Heart left ventricle (tissue), 16 donors: Measurements from ENCODE around the gene DNAJB4. TPM values are rescaled to one million over a fixed set of nuclear protein-coding genes. Genes with fewer than 3 reads are reported as not detected.
"Not testable (repeated sequence)": the region's sequence is repeated elsewhere in the genome, so short reads cannot be mapped to it uniquely, and the experiment has no call there.

Experiments used
- ATAC-seq, 4 donors: fragments of 200-7000 bp; cut with Tn5 transposase; one replicate each; pipeline ENCODE4 v1.9.1; 2020 to 2022; ENCODE audit warnings: moderate library complexity in 4 of 4, mild to moderate bottlenecking in 3 of 4, moderate number of reproducible peaks in 1 of 4
- DNase-seq, 5 donors: peaks; one replicate each; pipeline ENCODE4 v3.0.0-alpha.2; 2020
- H3K27ac ChIP-seq, 12 donors: fragments of 200-600 bp; sonication (generic) in 4 of 12; one replicate each; pipeline versions ENCODE4 v1.5.0 to v1.8.0; 2016 to 2022; ENCODE audit warnings: mild to moderate bottlenecking in 2 of 12
- H3K27me3 ChIP-seq, 9 donors: fragments of 200-600 bp; sonication (generic) in 2 of 9; one replicate each; pipeline versions ENCODE4 v1.5.1 to v1.8.0; 2016 to 2022; ENCODE audit warnings: mild to moderate bottlenecking in 3 of 9
- H3K36me3 ChIP-seq, 9 donors: fragments of 200-600 bp; sonication (generic) in 2 of 9; one replicate each; pipeline versions ENCODE4 v1.5.0 to v1.8.0; 2018 to 2022; ENCODE audit warnings: mild to moderate bottlenecking in 2 of 9
- H3K4me1 ChIP-seq, 12 donors: fragments of 200-600 bp; sonication (generic) in 4 of 12; one replicate each; pipeline versions ENCODE4 v1.5.0 to v1.8.0; 2016 to 2022; ENCODE audit warnings: mild to moderate bottlenecking in 3 of 12
- H3K4me3 ChIP-seq, 12 donors: fragments of 200-600 bp; sonication (generic) in 4 of 12; one replicate each; pipeline versions ENCODE4 v1.5.0 to v1.8.0; 2017 to 2022; ENCODE audit warnings: mild to moderate bottlenecking in 9 of 12, moderate library complexity in 4 of 12
- H3K9me3 ChIP-seq, 12 donors: fragments of 200-600 bp; sonication (generic) in 4 of 12; one replicate each; pipeline versions ENCODE4 v1.5.0 to v1.8.0; 2016 to 2022; ENCODE audit warnings: mild to moderate bottlenecking in 1 of 12
- POLR2A ChIP-seq, 2 donors: fragments of 450-650 bp; IDR thresholded peaks; one replicate each; pipeline ENCODE4 v1.6.1; 2017; ENCODE audit warnings: antibody characterized with exemption in 2 of 2, mild to moderate bottlenecking in 2 of 2, moderate library complexity in 2 of 2
- WGBS, 4 donors: extraction: QIAGEN DNeasy Blood & Tissue Kit in 2 of 4; methylation state at CpG; one replicate each; pipeline versions ENCODE4 v1.1.5 to v1.1.7; 2013 to 2018; 5-methylcytosine and 5-hydroxymethylcytosine counted together
- intact Hi-C, 10 donors: fragments of 100-400 bp; cut with DNase I; formaldehyde crosslinking; loops; one replicate each; pipeline versions ENCODE4 v1.11.1 to v1.14.2; 2022
- polyA plus RNA-seq, 2 donors: library from polyadenylated mRNA; stranded (reverse); fragments of 200-250 nt; gene quantifications; one replicate each; pipeline ENCODE4 v1.2.3, GENCODE V29; 2013
- total RNA-seq, 9 donors: library from RNA; depleted of rRNA in 2 of 9; stranded (reverse); fragments of >200 nt in 2 of 9; fragmentation: NEBNext Ultra II Directional in 3 of 9; extraction: Animal tissue kit (Norgen Biotek cat#: 25700) in 3 of 9; gene quantifications; one replicate each; pipeline versions ENCODE4 v1.1.0 to v1.2.4, GENCODE V29; 2016 to 2023
- TF ChIP-seq, protein P1 (sequence below), 12 donors: fragments of 200-600 bp; sonication (generic) in 4 of 12; IDR thresholded peaks; one replicate each; pipeline versions ENCODE4 v1.5.0 to v1.8.0; 2018 to 2022; ENCODE audit warnings: antibody characterized with exemption in 12 of 12, mild to moderate bottlenecking in 5 of 12
- donor health status: ischemic (EF 13 %, LVEDD 7.1; RV severe dilation, severe dysfunction).
- donor health status: healthy with polysubstance abuse.
- donor health status: DM: no; HTN: yes; CAD: no.
- donor health status: DM: no; HTN: no; CAD: no.
- donor health status: ischemic (EF 25% LVEDD 6.9; RV normal size, moderate dysfunction).
- donor health status: ischemic (EF 25% LVEDD 5.7; RV mildly dilated, moderate dysfunction).
- donor health status: healthy.
- donor health status: DM: yes; HTN: yes; CAD: no.
- donor health status: ischemic (EF 35%, LVEDD 5.7; RV mildly dilated, moderate dysfunction).
- donor health status: nonischemic (EF 11% LVEDD 7.7; RV severe dilation, severe dysfunction).
- donor health status: DM: yes; HTN: yes; CAD: no.
- donor health status: PGD.
- donor health status: ischemic (EF 29% LVEDD 5.4; RV normal size, mild dysfunction).
- donor health status: nonischemic (EF 23%, LVEDD 6.1; RV moderate dilation, normal function).

The DNAJB4 gene
- total and polyA plus RNA-seq, 11 donors, result 35.2 to 190 (median 95.9) TPM

DNA sequence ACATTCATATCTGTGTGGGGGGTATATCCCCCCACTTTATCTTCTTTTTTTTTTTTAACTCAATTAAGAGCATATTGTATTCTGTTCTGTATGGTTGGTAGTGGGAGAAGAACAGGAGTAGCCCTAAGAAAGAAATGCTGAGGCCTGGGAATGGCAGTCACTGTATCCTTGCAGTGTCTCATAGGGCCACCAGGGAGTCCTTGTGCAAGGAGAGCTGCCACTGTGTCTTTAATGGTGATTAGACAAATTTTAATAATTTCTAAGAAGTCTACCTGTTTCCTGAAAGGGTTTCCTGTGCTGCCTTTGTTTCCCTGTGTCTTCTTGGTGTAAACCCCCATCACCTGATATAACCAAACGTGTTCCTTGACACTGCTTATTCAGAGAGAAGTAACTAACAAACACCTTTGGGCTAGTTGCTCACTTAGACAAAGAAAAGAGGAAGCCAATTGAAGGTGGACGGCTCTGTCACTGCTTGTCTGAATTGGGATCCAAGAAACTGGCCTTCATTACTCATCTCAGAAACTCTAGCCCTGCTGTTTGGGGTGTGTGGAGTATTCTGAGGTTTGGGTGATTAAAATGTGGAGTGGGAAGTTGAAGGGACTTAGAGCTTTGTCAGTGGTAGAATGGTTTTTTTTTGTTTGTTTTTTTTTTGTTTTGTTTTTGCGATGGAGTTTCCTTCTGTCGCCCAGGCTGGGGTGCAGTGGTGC is 56.3 kb downstream of the DNAJB4 start:
- ATAC-seq (no peak), DNase-seq (no peak)
- Histone ChIP-seq H3K4me1 (peaks cover 0 to 17% (median 3%) of the 10 kb centered on the region in 12 donors), H3K9me3 (no peaks in the 10 kb centered on the region), H3K27me3 (no peaks in the 10 kb centered on the region), H3K4me3 (no peak overlapping the region), H3K27ac (peak overlapping the region in 1 of 12 donors; percentile 18), H3K36me3 (no peaks in the 10 kb centered on the region)
- TF ChIP-seq POLR2A (IDR thresholded peaks at IDR 0.05), result no peak
- TF ChIP-seq, protein P1, sequence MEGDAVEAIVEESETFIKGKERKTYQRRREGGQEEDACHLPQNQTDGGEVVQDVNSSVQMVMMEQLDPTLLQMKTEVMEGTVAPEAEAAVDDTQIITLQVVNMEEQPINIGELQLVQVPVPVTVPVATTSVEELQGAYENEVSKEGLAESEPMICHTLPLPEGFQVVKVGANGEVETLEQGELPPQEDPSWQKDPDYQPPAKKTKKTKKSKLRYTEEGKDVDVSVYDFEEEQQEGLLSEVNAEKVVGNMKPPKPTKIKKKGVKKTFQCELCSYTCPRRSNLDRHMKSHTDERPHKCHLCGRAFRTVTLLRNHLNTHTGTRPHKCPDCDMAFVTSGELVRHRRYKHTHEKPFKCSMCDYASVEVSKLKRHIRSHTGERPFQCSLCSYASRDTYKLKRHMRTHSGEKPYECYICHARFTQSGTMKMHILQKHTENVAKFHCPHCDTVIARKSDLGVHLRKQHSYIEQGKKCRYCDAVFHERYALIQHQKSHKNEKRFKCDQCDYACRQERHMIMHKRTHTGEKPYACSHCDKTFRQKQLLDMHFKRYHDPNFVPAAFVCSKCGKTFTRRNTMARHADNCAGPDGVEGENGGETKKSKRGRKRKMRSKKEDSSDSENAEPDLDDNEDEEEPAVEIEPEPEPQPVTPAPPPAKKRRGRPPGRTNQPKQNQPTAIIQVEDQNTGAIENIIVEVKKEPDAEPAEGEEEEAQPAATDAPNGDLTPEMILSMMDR (IDR thresholded peaks at IDR 0.05), result no peak
- intact Hi-C loops, result no loop called here
- 85 to 91% (median 89%) methylated on average over 4 of the region's 4 CpGs for WGBS, 4 donors

GRCh38 chr1:78061825-78062523 is 57.2 kb downstream of the DNAJB4 start:
- no peaks in the 10 kb centered on the region for H3K9me3 ChIP-seq
- WGBS, 4 donors, result 46 to 63% (median 54%) methylated on average over 2 of the region's 2 CpGs
- ATAC-seq, result peak; percentile 28 to 41 (median 31)
- H3K27ac ChIP-seq, result peak overlapping the region in 4 of 12 donors; percentile 9 to 35 (median 16)
- no peak for TF ChIP-seq POLR2A (IDR thresholded peaks at IDR 0.05)
- TF ChIP-seq, protein P1 (IDR thresholded peaks at IDR 0.05), result no peak
- no peak overlapping the region for H3K4me3 ChIP-seq
- H3K4me1 ChIP-seq, result peaks cover 0 to 15% (median 2%) of the 10 kb centered on the region in 12 donors
- no peaks in the 10 kb centered on the region for H3K27me3 ChIP-seq
- intact Hi-C loops, result no loop called here
- no peaks in the 10 kb centered on the region for H3K36me3 ChIP-seq
- no peak for DNase-seq

DNA sequence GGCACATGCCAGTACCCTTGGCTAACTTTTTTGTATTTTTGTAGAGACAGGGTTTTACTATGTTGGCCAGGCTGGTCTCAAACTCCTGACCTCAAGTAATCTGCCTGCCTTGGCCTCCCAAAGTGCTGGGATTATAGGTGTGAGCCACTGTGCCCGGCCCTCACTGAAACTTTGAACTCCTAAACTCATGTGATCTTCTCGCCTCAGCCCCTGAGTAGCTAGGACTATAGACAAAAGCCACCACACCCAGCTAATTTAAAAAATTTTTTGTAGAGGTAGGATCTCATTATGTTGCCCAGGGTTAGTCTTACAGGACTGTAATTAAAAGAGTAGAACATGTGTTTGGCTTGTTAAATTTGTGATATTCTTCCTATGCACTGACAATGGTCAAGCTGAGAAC is 60.1 kb downstream of the DNAJB4 start:
- peaks cover 0 to 25% (median 3%) of the 10 kb centered on the region in 12 donors for H3K4me1 ChIP-seq
- ATAC-seq, H3K27ac ChIP-seq, H3K27me3 ChIP-seq, H3K9me3 ChIP-seq, intact Hi-C loops, DNase-seq, H3K4me3 ChIP-seq, H3K36me3 ChIP-seq: not testable (repeated sequence)
- WGBS, 4 donors, result 96 to 98% (median 97%) methylated on average over 2 of the region's 2 CpGs

Other genes with a start within 250 kb of the DNAJB4 start
- gene USP33, start 245.1 kb upstream of the DNAJB4 start, total RNA-seq, result 10 to 100 TPM; 24.2 to 40.5 (median 29.0) TPM
- 10 to 100 TPM; 17.1 to 24.5 TPM for gene USP33, start 245.1 kb upstream of the DNAJB4 start, polyA plus RNA-seq
- gene MIGA1, start 225.3 kb upstream of the DNAJB4 start, total RNA-seq, result 10 to 100 TPM in 5 of 9 donors, 1 to 10 TPM in 4; 8.1 to 14.1 (median 10.3) TPM
- gene MIGA1, start 225.3 kb upstream of the DNAJB4 start, polyA plus RNA-seq, result 1 to 10 TPM; 2.6 to 6.0 TPM
- gene NEXN, start 116.3 kb upstream of the DNAJB4 start, total RNA-seq, result 100 to 1,000 TPM; 224 to 470 (median 363) TPM
- 100 to 1,000 TPM; 430 to 935 TPM for gene NEXN, start 116.3 kb upstream of the DNAJB4 start, polyA plus RNA-seq
- 10 to 100 TPM; 40.5 to 78.9 (median 64.3) TPM for gene FUBP1, start 25.9 kb upstream of the DNAJB4 start, total RNA-seq
- gene FUBP1, start 25.9 kb upstream of the DNAJB4 start, polyA plus RNA-seq, result 10 to 100 TPM; 27.0 to 50.1 TPM
- gene GIPC2, start 41.0 kb downstream of the DNAJB4 start, total RNA-seq, result 1 to 10 TPM in 8 of 9 donors, under 1 TPM in 1; 0.99 to 4.0 (median 2.8) TPM
- gene GIPC2, start 41.0 kb downstream of the DNAJB4 start, polyA plus RNA-seq, result 1 to 10 TPM; 1.3 to 2.5 TPM